Cardiac muscle cell (in vitro differentiated cells and primary cell): Measurements from ENCODE around the gene RERG. TPM values are rescaled to one million over a fixed set of nuclear protein-coding genes. Genes with fewer than 3 reads are reported as not detected.

Source experiments
- DNase-seq, 2 donors: peaks; one replicate each; pipeline versions ENCODE4 v3.0.0 to v3.0.0-alpha.2; 2010 to 2017; ENCODE audit warnings: low read depth in 1 of 2, low spot score in 1 of 2
- H3K27ac ChIP-seq: fragments of 200-600 bp; sonication (generic); 2 replicates; pipeline ENCODE4 v1.5.1; 2016
- H3K27me3 ChIP-seq: fragments of 200-600 bp; sonication (generic); 2 replicates; pipeline ENCODE4 v1.6.0; 2016; ENCODE audit warnings: control low read depth
- H3K36me3 ChIP-seq: fragments of 200-600 bp; sonication (generic); 2 replicates; pipeline ENCODE4 v1.5.1; 2016; ENCODE audit warnings: control low read depth
- H3K4me1 ChIP-seq: fragments of 200-600 bp; sonication (generic); 2 replicates; pipeline ENCODE4 v1.8.1; 2017; ENCODE audit warnings: low read depth, mild to moderate bottlenecking, mixed run types
- H3K4me3 ChIP-seq: fragments of 200-600 bp; sonication (generic); 2 replicates; pipeline ENCODE4 v1.5.1; 2016; ENCODE audit warnings: mild to moderate bottlenecking
- H3K9me3 ChIP-seq: fragments of 200-600 bp; sonication (generic); 2 replicates; pipeline ENCODE4 v1.5.1; 2017; ENCODE audit warnings: low read depth, mild to moderate bottlenecking, control low read depth
- CTCF ChIP-seq: IDR thresholded peaks from 2 replicates; pipeline ENCODE4 v1.5.1; 2012; ENCODE audit warnings: low read depth, mild to moderate bottlenecking, low read length
- polyA plus RNA-seq: library from polyadenylated mRNA; unstranded; fragments of >200 nt; fragmentation: Nextera tagmentation; extraction: Ambion mirVana; gene quantifications from 2 replicates; pipeline ENCODE4 v1.2.1, GENCODE V29; 2016
- total RNA-seq: library from RNA; depleted of rRNA; stranded (reverse); fragments of >200 nt; gene quantifications from 2 replicates; pipeline ENCODE4 v1.2.3, GENCODE V29; 2016

RERG gene
- total and polyA plus RNA-seq, 2 experiments from 2014 or later, result 6.5 to 14.8 TPM

- Histone ChIP-seq H3K9me3 (no peaks in the 10 kb centered on the region), H3K27me3 (no peaks in the 10 kb centered on the region), H3K36me3 (no peaks in the 10 kb centered on the region), H3K4me3 (no peak overlapping the region), H3K4me1 (no peaks in the 10 kb centered on the region), H3K27ac (no peak overlapping the region)
- TF ChIP-seq CTCF, result no peak
- DNase-seq, result no peak
These were observed 36.7 kb downstream of the RERG start for GRCh38 chr12:15184484-15184883.

GRCh38 chr12:15183821-15184220, 37.4 kb downstream of the RERG start:
- no peaks in the 10 kb centered on the region for H3K9me3 ChIP-seq
- H3K4me1 ChIP-seq, result no peaks in the 10 kb centered on the region
- TF ChIP-seq CTCF, result no peak
- H3K27ac ChIP-seq, result no peak overlapping the region
- H3K36me3 ChIP-seq, result no peaks in the 10 kb centered on the region
- H3K27me3 ChIP-seq, result no peaks in the 10 kb centered on the region
- no peak overlapping the region for H3K4me3 ChIP-seq
- no peak for DNase-seq

DNA sequence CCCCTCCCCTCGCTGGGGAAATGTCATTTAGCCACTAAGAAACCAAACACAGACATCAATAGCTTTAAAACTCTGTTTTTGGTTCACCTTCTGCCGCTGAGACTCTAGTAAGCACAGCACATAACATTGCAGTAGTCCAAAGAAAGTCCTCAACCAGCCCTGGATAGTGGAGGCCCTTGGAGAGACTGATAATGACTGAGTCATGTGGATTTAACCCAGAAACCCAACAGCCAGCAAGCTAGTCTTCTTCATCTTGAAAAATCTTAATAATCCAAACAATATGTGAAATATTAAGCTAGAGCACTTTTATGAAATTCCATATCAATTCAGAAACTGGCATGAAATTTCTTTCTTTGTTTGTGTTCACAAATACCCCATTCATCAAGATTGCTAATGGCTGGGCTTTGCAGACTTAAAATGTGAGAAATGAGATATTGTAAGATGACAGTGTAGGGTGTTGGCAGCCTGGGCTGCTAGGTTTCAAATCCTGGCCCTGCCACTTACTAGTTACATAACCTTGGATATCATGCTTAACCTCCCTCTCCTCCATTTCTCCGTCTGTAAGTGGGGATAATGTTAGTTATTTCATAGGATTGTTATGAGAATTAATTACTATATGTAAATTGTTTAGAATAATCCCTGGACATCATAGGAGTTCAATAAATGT, 40.1 kb downstream of the RERG start:
- H3K36me3 ChIP-seq, result no peaks in the 10 kb centered on the region
- no peaks in the 10 kb centered on the region for H3K9me3 ChIP-seq
- no peak for TF ChIP-seq CTCF
- H3K27ac ChIP-seq, result no peak overlapping the region
- H3K4me1 ChIP-seq, result no peaks in the 10 kb centered on the region
- no peak for DNase-seq
- H3K4me3 ChIP-seq, result no peak overlapping the region
- no peaks in the 10 kb centered on the region for H3K27me3 ChIP-seq

- no peak for TF ChIP-seq CTCF
- Histone ChIP-seq H3K27ac (no peak overlapping the region), H3K4me3 (no peak overlapping the region), H3K9me3 (no peaks in the 10 kb centered on the region), H3K4me1 (no peaks in the 10 kb centered on the region), H3K27me3 (no peaks in the 10 kb centered on the region), H3K36me3 (no peaks in the 10 kb centered on the region)
- no peak for DNase-seq
These were observed 40.9 kb downstream of the RERG start for GRCh38 chr12:15180325-15180724.

DNA sequence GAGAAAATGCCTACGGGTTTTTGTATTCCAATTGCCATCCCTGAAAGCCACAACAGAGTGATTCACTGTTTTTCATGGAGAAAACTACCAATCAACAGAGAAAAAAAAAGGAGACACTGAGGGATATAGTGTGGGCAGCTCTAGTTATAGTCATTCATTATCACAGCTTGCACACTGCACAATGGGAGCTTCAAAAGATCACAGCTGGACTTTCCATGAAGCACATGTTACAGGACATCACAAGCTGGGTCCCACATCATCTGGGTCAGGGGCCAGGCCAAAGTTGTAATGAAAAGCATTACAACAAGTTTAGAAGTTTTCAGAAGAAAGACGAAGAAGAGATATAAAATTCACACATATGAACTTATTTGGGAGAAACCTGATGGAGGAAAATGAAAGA, 41.5 kb downstream of the RERG start:
- H3K27me3 ChIP-seq, result no peaks in the 10 kb centered on the region
- H3K9me3 ChIP-seq, result no peaks in the 10 kb centered on the region
- H3K4me3 ChIP-seq, result no peak overlapping the region
- H3K4me1 ChIP-seq, result no peaks in the 10 kb centered on the region
- no peak for TF ChIP-seq CTCF
- no peak for DNase-seq
- H3K27ac ChIP-seq, result no peak overlapping the region
- no peaks in the 10 kb centered on the region for H3K36me3 ChIP-seq

- no peaks in the 10 kb centered on the region for H3K27me3 ChIP-seq
These were observed 48.1 kb downstream of the RERG start for GRCh38 chr12:15173142-15173541.

More at GRCh38 chr12:15173142-15173541, 48.1 kb downstream of the RERG start:
- no peak for TF ChIP-seq CTCF
- H3K4me3 ChIP-seq, result no peak overlapping the region
- no peak for DNase-seq
- no peak overlapping the region for H3K27ac ChIP-seq
- H3K9me3 ChIP-seq, result no peaks in the 10 kb centered on the region
- H3K36me3 ChIP-seq, result no peaks in the 10 kb centered on the region
- H3K4me1 ChIP-seq, result no peaks in the 10 kb centered on the region
